Measurements from ENCODE around the gene ALMS1.
"Not testable (repeated sequence)": the region's sequence is repeated elsewhere in the genome, so short reads cannot be mapped to it uniquely, and the experiment has no call there.

ALMS1 gene

GRCh38 chr2:73594251-73594650, 208.6 kb downstream of the ALMS1 start:
- H3K27me3 Mint-ChIP-seq: no peaks in the 10 kb centered on the region

DNA sequence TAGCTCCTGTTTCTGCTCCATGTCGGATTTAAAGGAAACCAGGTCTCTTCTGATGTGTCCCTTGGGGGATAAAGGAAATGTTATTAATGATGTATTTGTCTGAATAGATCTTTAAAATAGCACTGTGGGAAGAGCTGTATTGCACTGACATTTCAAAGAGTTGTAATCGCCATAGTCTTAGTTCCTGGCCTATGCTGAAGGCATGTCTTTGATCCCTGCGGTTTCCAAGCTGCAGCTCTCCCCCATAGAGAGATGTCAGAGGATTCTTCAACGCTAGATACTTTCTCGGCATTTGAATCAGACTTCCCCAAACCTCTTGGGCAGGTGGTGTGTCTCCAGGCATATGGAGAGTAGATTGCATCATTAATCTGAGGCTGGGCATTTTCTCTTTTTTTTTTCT, 216.1 kb downstream of the ALMS1 start:
- Mint-ChIP-seq H3K27ac (no peak overlapping the region), H3K36me3 (peaks cover 38% of the 10 kb centered on the region), H3K9me3 (no peaks in the 10 kb centered on the region)

More at GRCh38 chr2:73594251-73594650, 208.6 kb downstream of the ALMS1 start:
- ATAC-seq (ENCODE audit: low read depth): no peak
- no peaks in the 10 kb centered on the region for H3K4me1 Mint-ChIP-seq
- no peak overlapping the region for H3K27ac Mint-ChIP-seq
- no peak overlapping the region for H3K4me3 Mint-ChIP-seq
- H3K36me3 Mint-ChIP-seq: peaks cover 18% of the 10 kb centered on the region
- no peaks in the 10 kb centered on the region for H3K9me3 Mint-ChIP-seq
- no peak for DNase-seq (ENCODE audit: low spot score in 2 of 2)

DNA sequence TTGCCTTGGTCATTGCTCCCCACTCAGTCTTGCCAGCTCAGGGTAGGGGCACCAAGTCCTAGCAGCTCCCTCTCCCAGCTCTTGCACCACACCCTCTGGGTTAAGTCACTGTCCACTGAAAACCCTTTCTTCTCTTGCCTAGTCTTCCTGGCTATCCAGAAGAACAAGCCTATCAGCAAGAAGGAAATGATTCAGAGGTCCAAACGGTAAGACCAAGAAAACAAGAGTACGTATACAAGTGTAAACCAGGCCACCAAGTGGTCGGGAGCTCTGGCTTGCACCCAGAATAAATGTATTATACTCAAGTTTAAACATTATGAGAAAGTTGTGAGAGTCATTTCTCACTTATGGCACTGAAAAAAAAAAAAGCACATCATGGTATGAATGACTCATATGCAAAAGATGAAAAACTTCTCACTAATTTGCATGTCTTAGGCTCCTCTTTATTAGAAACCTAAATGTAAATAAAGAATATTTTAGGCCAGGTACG, 217.5 kb downstream of the ALMS1 start:
- peaks cover 42% of the 10 kb centered on the region for H3K36me3 Mint-ChIP-seq
- not testable (repeated sequence) for H3K9me3 Mint-ChIP-seq; DNase-seq (ENCODE audit: low spot score in 2 of 2); H3K27ac Mint-ChIP-seq; H3K27me3 Mint-ChIP-seq; ATAC-seq (ENCODE audit: low read depth); H3K4me1 Mint-ChIP-seq; H3K4me3 Mint-ChIP-seq

More for the DNA sequence above, 216.1 kb downstream of the ALMS1 start:
- Mint-ChIP-seq H3K4me1 (no peaks in the 10 kb centered on the region), H3K4me3 (no peak overlapping the region), H3K27me3 (no peaks in the 10 kb centered on the region)
- DNase-seq (ENCODE audit: low spot score in 2 of 2): no peak
- no peak for ATAC-seq (ENCODE audit: low read depth)

DNA sequence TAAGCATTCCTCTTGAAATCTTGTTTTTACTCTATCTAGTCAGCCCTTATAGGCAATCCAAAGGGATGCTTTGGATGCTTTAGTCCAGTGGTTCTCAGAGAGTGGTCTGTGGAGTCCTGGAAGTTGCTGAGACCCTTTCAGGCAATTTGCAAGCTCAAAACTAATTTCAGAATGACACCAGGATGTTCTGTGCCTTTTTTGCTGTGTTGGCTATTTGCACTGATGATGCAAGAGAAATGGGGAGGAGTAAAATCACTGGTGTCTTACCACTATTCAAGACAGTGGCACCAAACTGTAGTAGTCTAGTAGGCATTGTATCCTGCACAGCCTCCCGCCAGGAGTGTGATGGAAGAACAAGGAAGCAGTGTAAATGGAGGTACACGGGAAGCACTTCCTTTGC, 219.0 kb downstream of the ALMS1 start:
- H3K9me3 Mint-ChIP-seq; ATAC-seq (ENCODE audit: low read depth): not testable (repeated sequence)

DNA sequence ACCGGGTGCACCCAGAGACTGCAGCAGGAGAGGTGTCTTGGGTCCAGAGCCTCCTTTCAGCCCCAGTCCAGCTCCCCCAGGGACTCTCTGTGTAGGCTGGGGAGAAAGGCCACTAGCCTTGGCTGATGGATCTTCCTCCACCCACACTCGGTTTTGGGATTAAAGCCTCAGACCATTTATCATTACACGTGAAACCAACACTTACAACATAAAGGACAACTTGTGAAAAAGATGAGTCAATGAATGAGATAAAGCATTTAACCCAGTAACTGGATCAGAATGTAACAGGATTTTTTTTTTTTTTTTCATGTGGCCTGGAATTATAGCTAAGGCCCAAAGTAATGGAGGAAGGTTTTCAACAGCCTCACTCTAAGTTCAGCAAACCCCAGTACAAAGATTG, 224.5 kb downstream of the ALMS1 start:
- Mint-ChIP-seq H3K4me3 (no peak overlapping the region), H3K27ac (no peak overlapping the region), H3K4me1 (no peaks in the 10 kb centered on the region), H3K36me3 (peaks cover 8% of the 10 kb centered on the region), H3K9me3 (no peaks in the 10 kb centered on the region), H3K27me3 (no peaks in the 10 kb centered on the region)
- DNase-seq (ENCODE audit: low spot score in 2 of 2) (no peak), ATAC-seq (ENCODE audit: low read depth) (no peak)

More for the DNA sequence above, 219.0 kb downstream of the ALMS1 start:
- H3K4me1 Mint-ChIP-seq; H3K27ac Mint-ChIP-seq; H3K27me3 Mint-ChIP-seq; DNase-seq (ENCODE audit: low spot score in 2 of 2); H3K4me3 Mint-ChIP-seq: not testable (repeated sequence)
- H3K36me3 Mint-ChIP-seq: peaks cover 35% of the 10 kb centered on the region

DNA sequence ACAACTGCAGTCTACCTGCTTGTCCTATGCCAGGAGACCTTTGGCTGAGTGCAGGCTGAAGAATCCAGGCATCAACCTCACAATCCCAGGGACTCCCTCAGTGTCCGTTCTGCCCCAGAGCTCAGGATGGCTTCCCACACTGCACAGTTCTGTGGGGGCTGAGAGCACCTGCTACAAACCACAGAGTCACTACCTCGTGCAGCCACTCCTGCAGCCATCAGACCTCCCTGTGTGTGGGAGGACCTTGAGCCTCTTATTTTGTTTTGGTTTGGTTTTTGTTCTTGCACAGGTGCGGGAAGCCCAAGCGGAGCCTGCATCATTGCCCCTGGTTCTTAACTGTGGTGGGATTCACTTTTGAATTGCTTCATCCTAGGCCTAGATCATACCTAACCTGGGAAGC, 225.6 kb downstream of the ALMS1 start:
- H3K36me3 Mint-ChIP-seq: peaks cover 9% of the 10 kb centered on the region
- no peaks in the 10 kb centered on the region for H3K4me1 Mint-ChIP-seq
- H3K4me3 Mint-ChIP-seq: no peak overlapping the region
- ATAC-seq (ENCODE audit: low read depth): no peak
- H3K27me3 Mint-ChIP-seq: no peaks in the 10 kb centered on the region
- no peak for DNase-seq (ENCODE audit: low spot score in 2 of 2)
- H3K27ac Mint-ChIP-seq: no peak overlapping the region
- H3K9me3 Mint-ChIP-seq: no peaks in the 10 kb centered on the region

DNA sequence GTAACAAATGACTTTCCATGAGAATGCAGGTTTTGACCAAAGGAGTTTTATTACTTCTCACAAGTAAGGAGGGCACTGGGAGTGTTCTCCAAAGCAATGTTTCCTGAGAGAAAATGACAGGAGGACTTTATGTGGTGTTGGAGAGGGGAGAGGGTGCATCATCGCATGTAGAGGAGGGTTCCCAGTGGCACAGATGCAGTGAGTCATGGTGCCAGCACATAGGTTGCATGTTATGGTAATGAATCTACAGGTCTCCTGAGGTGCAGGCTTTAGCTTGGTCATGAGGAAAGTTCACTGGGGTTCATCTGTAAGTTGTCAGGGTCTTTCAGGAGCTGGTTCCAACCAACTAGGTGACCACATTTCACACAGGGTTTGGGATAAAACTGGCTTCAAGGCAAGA, 226.2 kb downstream of the ALMS1 start:
- Mint-ChIP-seq H3K9me3 (no peaks in the 10 kb centered on the region), H3K4me3 (no peak overlapping the region), H3K36me3 (peaks cover 9% of the 10 kb centered on the region), H3K27me3 (no peaks in the 10 kb centered on the region), H3K4me1 (no peaks in the 10 kb centered on the region), H3K27ac (no peak overlapping the region)
- ATAC-seq (ENCODE audit: low read depth) (no peak), DNase-seq (ENCODE audit: low spot score in 2 of 2) (no peak)

- DNase-seq (ENCODE audit: low spot score in 2 of 2) (no peak), ATAC-seq (ENCODE audit: low read depth) (no peak)
- Mint-ChIP-seq H3K36me3 (peaks cover 1% of the 10 kb centered on the region), H3K4me1 (no peaks in the 10 kb centered on the region), H3K9me3 (no peaks in the 10 kb centered on the region), H3K27me3 (no peaks in the 10 kb centered on the region), H3K4me3 (no peak overlapping the region), H3K27ac (no peak overlapping the region)
Measured at GRCh38 chr2:73614105-73614504, 228.5 kb downstream of the ALMS1 start.

DNA sequence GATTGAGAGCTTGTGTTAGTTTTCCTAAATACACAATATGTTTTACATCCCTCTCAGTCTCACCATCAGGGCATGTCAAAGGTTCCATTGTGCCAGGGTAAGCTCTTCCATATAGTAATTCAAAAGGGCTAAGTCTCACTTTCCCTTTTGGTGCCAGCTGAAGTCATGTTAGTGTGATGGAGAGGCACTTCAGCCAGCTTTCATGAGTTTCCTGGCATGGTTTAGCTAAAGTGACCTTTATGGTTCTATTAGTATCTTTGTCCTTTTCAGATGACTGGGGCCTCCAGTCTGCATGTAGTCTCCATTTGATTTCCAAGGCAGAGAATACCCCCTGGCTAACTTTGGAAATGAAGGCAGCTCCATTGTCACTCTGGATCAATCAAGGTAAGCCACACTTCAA, 229.4 kb downstream of the ALMS1 start:
- DNase-seq (ENCODE audit: low spot score in 2 of 2) (no peak), ATAC-seq (ENCODE audit: low read depth) (no peak)
- H3K27ac Mint-ChIP-seq: no peak overlapping the region
- no peaks in the 10 kb centered on the region for H3K9me3 Mint-ChIP-seq
- H3K4me1 Mint-ChIP-seq: no peaks in the 10 kb centered on the region
- H3K4me3 Mint-ChIP-seq: no peak overlapping the region
- peaks cover 1% of the 10 kb centered on the region for H3K36me3 Mint-ChIP-seq
- no peaks in the 10 kb centered on the region for H3K27me3 Mint-ChIP-seq

DNA sequence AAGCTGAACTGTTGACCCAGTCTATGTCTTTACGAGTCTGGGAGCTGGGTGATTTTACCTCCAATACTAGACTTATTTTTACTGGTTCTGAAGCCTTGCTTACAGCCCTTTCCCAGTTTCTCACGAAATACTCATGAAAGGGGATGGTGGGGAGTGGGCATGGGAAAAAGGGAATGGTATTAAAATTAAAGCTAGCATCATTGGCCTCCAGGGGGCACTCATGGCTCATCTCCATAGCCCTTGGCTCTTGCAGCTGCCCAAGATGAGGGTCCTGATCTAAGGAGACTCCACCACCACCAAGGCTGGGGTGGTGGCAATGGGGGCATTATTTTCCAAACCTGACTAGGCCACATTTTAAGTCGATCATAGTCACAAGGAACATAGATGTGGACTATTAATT, 234.3 kb downstream of the ALMS1 start:
- not testable (repeated sequence) for H3K4me1 Mint-ChIP-seq; H3K36me3 Mint-ChIP-seq; H3K27ac Mint-ChIP-seq; DNase-seq (ENCODE audit: low spot score in 2 of 2); ATAC-seq (ENCODE audit: low read depth); H3K27me3 Mint-ChIP-seq; H3K9me3 Mint-ChIP-seq; H3K4me3 Mint-ChIP-seq

- not testable (repeated sequence) for H3K9me3 Mint-ChIP-seq; H3K36me3 Mint-ChIP-seq; H3K4me3 Mint-ChIP-seq; H3K4me1 Mint-ChIP-seq; DNase-seq (ENCODE audit: low spot score in 2 of 2); H3K27ac Mint-ChIP-seq; ATAC-seq (ENCODE audit: low read depth)
- H3K27me3 Mint-ChIP-seq: peaks cover 10% of the 10 kb centered on the region
Measured at GRCh38 chr2:73624036-73624435, 238.4 kb downstream of the ALMS1 start.

GRCh38 chr2:73624625-73625024, 239.0 kb downstream of the ALMS1 start:
- H3K9me3 Mint-ChIP-seq; H3K4me3 Mint-ChIP-seq; H3K36me3 Mint-ChIP-seq; H3K27ac Mint-ChIP-seq; H3K4me1 Mint-ChIP-seq; DNase-seq (ENCODE audit: low spot score in 2 of 2); ATAC-seq (ENCODE audit: low read depth): not testable (repeated sequence)
- peaks cover 10% of the 10 kb centered on the region for H3K27me3 Mint-ChIP-seq

- peaks cover 10% of the 10 kb centered on the region for H3K27me3 Mint-ChIP-seq
- H3K4me3 Mint-ChIP-seq; H3K36me3 Mint-ChIP-seq; ATAC-seq (ENCODE audit: low read depth); H3K9me3 Mint-ChIP-seq; H3K4me1 Mint-ChIP-seq; H3K27ac Mint-ChIP-seq; DNase-seq (ENCODE audit: low spot score in 2 of 2): not testable (repeated sequence)
Measured at GRCh38 chr2:73626237-73626636, 240.6 kb downstream of the ALMS1 start.

DNA sequence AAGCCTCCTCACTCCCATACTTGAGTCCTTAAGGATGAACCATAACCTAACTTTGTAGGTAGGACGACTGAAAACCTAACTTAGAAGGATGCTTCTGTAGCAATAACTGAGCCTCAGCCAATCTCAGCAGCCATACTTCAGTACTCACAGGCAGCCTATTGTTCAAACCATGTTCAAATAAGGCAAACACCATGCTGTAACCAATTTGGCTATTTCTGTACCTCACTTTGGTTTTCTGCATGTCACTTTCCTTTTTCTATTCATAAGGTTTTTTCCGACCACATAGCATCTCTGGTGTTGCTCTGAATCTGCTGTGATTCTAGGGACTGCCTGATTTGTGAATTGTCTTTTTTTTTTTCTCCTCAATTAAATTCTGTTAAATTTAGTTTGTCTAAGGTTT, 242.9 kb downstream of the ALMS1 start:
- not testable (repeated sequence) for H3K9me3 Mint-ChIP-seq

GRCh38 chr2:73630662-73631266, 245.1 kb downstream of the ALMS1 start:
- not testable (repeated sequence) for H3K36me3 Mint-ChIP-seq, H3K27ac Mint-ChIP-seq, H3K9me3 Mint-ChIP-seq, H3K27me3 Mint-ChIP-seq, H3K4me3 Mint-ChIP-seq, H3K4me1 Mint-ChIP-seq
- DNase-seq (ENCODE audit: low spot score in 2 of 2) (peak in 1 of 2 donors; percentile 3), ATAC-seq (ENCODE audit: low read depth) (peak; percentile 74)

More for the DNA sequence above, 242.9 kb downstream of the ALMS1 start:
- DNase-seq (ENCODE audit: low spot score in 2 of 2); ATAC-seq (ENCODE audit: low read depth); H3K4me1 Mint-ChIP-seq; H3K4me3 Mint-ChIP-seq; H3K36me3 Mint-ChIP-seq; H3K27ac Mint-ChIP-seq: not testable (repeated sequence)
- peaks cover 14% of the 10 kb centered on the region for H3K27me3 Mint-ChIP-seq
